Testis (tissue), 2 donors: ENCODE measurements around the gene CBX3.
"Not testable (repeated sequence)": the region's sequence is repeated elsewhere in the genome, so short reads cannot be mapped to it uniquely, and the experiment has no call there.

ENCODE experiments used
- POLR2A ChIP-seq: fragments of 450-650 bp; IDR thresholded peaks from one replicate; pipeline ENCODE4 v1.6.1; 2017; ENCODE audit warnings: antibody characterized with exemption, mild to moderate bottlenecking, moderate library complexity
- TF ChIP-seq, protein P1 (sequence below), 3 experiments: fragments of 450-650 bp in 2 of 3; fragments of 200-600 bp in 1 of 3; sonication (generic) in 1 of 3; IDR thresholded peaks; one replicate each; pipeline ENCODE4 v1.5.1; 2016 to 2019; ENCODE audit warnings: antibody characterized with exemption in 3 of 3, mild to moderate bottlenecking in 2 of 3, moderate library complexity in 1 of 3

- TF ChIP-seq, protein P1, sequence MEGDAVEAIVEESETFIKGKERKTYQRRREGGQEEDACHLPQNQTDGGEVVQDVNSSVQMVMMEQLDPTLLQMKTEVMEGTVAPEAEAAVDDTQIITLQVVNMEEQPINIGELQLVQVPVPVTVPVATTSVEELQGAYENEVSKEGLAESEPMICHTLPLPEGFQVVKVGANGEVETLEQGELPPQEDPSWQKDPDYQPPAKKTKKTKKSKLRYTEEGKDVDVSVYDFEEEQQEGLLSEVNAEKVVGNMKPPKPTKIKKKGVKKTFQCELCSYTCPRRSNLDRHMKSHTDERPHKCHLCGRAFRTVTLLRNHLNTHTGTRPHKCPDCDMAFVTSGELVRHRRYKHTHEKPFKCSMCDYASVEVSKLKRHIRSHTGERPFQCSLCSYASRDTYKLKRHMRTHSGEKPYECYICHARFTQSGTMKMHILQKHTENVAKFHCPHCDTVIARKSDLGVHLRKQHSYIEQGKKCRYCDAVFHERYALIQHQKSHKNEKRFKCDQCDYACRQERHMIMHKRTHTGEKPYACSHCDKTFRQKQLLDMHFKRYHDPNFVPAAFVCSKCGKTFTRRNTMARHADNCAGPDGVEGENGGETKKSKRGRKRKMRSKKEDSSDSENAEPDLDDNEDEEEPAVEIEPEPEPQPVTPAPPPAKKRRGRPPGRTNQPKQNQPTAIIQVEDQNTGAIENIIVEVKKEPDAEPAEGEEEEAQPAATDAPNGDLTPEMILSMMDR (IDR thresholded peaks at IDR 0.05): not testable (repeated sequence)
- TF ChIP-seq POLR2A: not testable (repeated sequence)
Measured at GRCh38 chr7:26176696-26177095, 24.8 kb upstream of the CBX3 start.
